IMR-90 (cell line): Measurements from ENCODE around the gene EGF. TPM values are rescaled to one million over a fixed set of nuclear protein-coding genes. Genes with fewer than 3 reads are reported as not detected.

Experiments
- ATAC-seq: fragments of 200-7000 bp; cut with Tn5 transposase; 2 replicates; pipeline ENCODE4 v1.9.1; 2020; ENCODE audit warnings: low read depth, mild to moderate bottlenecking, moderate library complexity
- BruUV-seq: library from RNA; stranded (reverse); fragments of 400-500 nt; replicated peaks from 2 replicates; lab custom pipeline; 2021; lab: Mats Ljungman, UMichigan
- CTCF ChIA-PET: fragments of 300-600 bp; formaldehyde crosslinking; extraction: SDS; loops from one replicate; lab custom pipeline; 2021; ENCODE audit warnings: antibody characterized with exemption; lab: Yijun Ruan, JAX
- POLR2A ChIA-PET: fragments of 300-600 bp; sonication (Branson Sonifier 250); formaldehyde crosslinking; loops from one replicate; lab custom pipeline; 2022; ENCODE audit warnings: antibody characterized with exemption; ENCODE audit not compliant: unreplicated experiment; lab: Charles Lee
- DNase-seq: peaks from one replicate; pipeline ENCODE4 v3.0.0; 2013
- H2AFZ ChIP-seq: replicated peaks from 2 replicates; pipeline ENCODE3; 2013; ENCODE audit warnings: low read length, mild to moderate bottlenecking; ENCODE audit not compliant: poor library complexity
- H2AK5ac ChIP-seq: 2 replicates; pipeline ENCODE4 v1.6.1; 2013; ENCODE audit warnings: low read depth, low read length, inconsistent platforms
- H2AK9ac ChIP-seq: replicated peaks from 2 replicates; pipeline ENCODE3; 2013; ENCODE audit warnings: mild to moderate bottlenecking, low read depth, low read length, moderate library complexity; ENCODE audit not compliant: poor library complexity
- H2BK120ac ChIP-seq: 2 replicates; pipeline ENCODE4 v1.6.1; 2013; ENCODE audit warnings: low read depth, low read length, inconsistent platforms
- H2BK15ac ChIP-seq: 3 replicates; pipeline ENCODE4 v1.6.1; 2013; ENCODE audit warnings: low read depth, low read length, inconsistent platforms
- H2BK20ac ChIP-seq: 2 replicates; pipeline ENCODE4 v1.6.1; 2013; ENCODE audit warnings: low read depth, mild to moderate bottlenecking, inconsistent platforms, low read length, moderate library complexity
- H2BK5ac ChIP-seq: 2 replicates; pipeline ENCODE4 v1.6.1; 2013; ENCODE audit warnings: mild to moderate bottlenecking, low read depth, low read length, inconsistent platforms; ENCODE audit not compliant: poor library complexity, severe bottlenecking
- H3K14ac ChIP-seq: replicated peaks from 2 replicates; pipeline ENCODE4 v1.6.1; 2013; ENCODE audit warnings: low read depth, low read length, inconsistent platforms
- H3K18ac ChIP-seq: 2 replicates; pipeline ENCODE4 v1.6.1; 2013; ENCODE audit warnings: low read depth, low read length, control low read depth
- H3K23ac ChIP-seq: 2 replicates; pipeline ENCODE4 v1.6.1; 2013; ENCODE audit warnings: low read depth, low read length, inconsistent platforms
- H3K27ac ChIP-seq: 2 replicates; pipeline ENCODE4 v1.5.1; 2013; ENCODE audit warnings: mild to moderate bottlenecking, control low read depth, low read length; ENCODE audit not compliant: insufficient read depth
- H3K27me3 ChIP-seq: 2 replicates; pipeline ENCODE4 v1.6.1; 2013; ENCODE audit warnings: low read length; ENCODE audit not compliant: control insufficient read depth, insufficient read depth
- H3K36me3 ChIP-seq: 2 replicates; pipeline ENCODE4 v1.6.1; 2013; ENCODE audit warnings: low read length, mixed read lengths; ENCODE audit not compliant: control insufficient read depth, insufficient read depth
- H3K4ac ChIP-seq: 2 replicates; pipeline ENCODE4 v1.6.1; 2013; ENCODE audit warnings: low read depth, low read length, inconsistent platforms
- H3K4me1 ChIP-seq: 2 replicates; pipeline ENCODE4 v1.6.1; 2013; ENCODE audit warnings: low read length, mixed read lengths; ENCODE audit not compliant: control insufficient read depth, insufficient read depth
- H3K4me2 ChIP-seq: 2 replicates; pipeline ENCODE4 v1.6.1; 2013; ENCODE audit warnings: low read depth, mild to moderate bottlenecking, control low read depth, low read length, moderate library complexity
- H3K4me3 ChIP-seq: 2 replicates; pipeline ENCODE4 v1.5.1; 2013; ENCODE audit warnings: low read depth, mild to moderate bottlenecking, control low read depth, low read length, moderate library complexity; ENCODE audit not compliant: insufficient read depth
- H3K56ac ChIP-seq: 2 replicates; pipeline ENCODE4 v1.6.1; 2013; ENCODE audit warnings: low read length, inconsistent platforms; ENCODE audit not compliant: insufficient read depth; ENCODE audit errors: extremely low read depth
- H3K79me1 ChIP-seq, 2 experiments: 2 replicates each; pipeline ENCODE4 v1.6.1; 2013; ENCODE audit warnings: low read length in 2 of 2, inconsistent platforms in 1 of 2, low read depth in 1 of 2
- H3K9ac ChIP-seq: 2 replicates; pipeline ENCODE4 v1.6.1; 2013; ENCODE audit warnings: low read depth, low read length, control low read depth
- H3K9me1 ChIP-seq: 2 replicates; pipeline ENCODE4 v1.6.1; 2013; ENCODE audit warnings: low read length, inconsistent platforms; ENCODE audit not compliant: insufficient read depth
- H3K9me3 ChIP-seq: 2 replicates; pipeline ENCODE4 v1.6.1; 2013; ENCODE audit warnings: low read length; ENCODE audit not compliant: control insufficient read depth, insufficient read depth
- H4K20me1 ChIP-seq: 2 replicates; pipeline ENCODE4 v1.6.1; 2013; ENCODE audit warnings: low read length, inconsistent platforms; ENCODE audit not compliant: insufficient read depth
- H4K5ac ChIP-seq: 2 replicates; pipeline ENCODE4 v1.6.1; 2013; ENCODE audit warnings: mild to moderate bottlenecking, low read depth, low read length, control low read depth
- H4K8ac ChIP-seq, 2 experiments: 2 replicates each; pipeline ENCODE4 v1.6.1; 2013; ENCODE audit warnings: low read depth in 2 of 2, low read length in 2 of 2, control low read depth in 1 of 2, inconsistent platforms in 1 of 2
- H4K91ac ChIP-seq: 2 replicates; pipeline ENCODE4 v1.6.1; 2013; ENCODE audit warnings: low read depth, low read length, inconsistent platforms; ENCODE audit not compliant: insufficient read depth
- BHLHE40 ChIP-seq: fragments of 150-350 bp; IDR thresholded peaks from 2 replicates; pipeline ENCODE4 v1.6.1; 2016; ENCODE audit warnings: mild to moderate bottlenecking, low read depth, low read length
- CHD1 ChIP-seq: IDR thresholded peaks from 2 replicates; pipeline ENCODE4 v1.6.1; 2012; ENCODE audit warnings: low read depth, low read length, improper control_type of control experiment
- MAZ ChIP-seq: IDR thresholded peaks from 2 replicates; pipeline ENCODE4 v1.6.1; 2012; ENCODE audit warnings: low read depth, mild to moderate bottlenecking, low read length, improper control_type of control experiment, moderate library complexity, borderline replicate concordance
- POLR2A ChIP-seq: IDR thresholded peaks from 2 replicates; pipeline ENCODE4 v1.6.1; 2012; ENCODE audit warnings: mild to moderate bottlenecking, low read depth, low read length
- RCOR1 ChIP-seq: IDR thresholded peaks from 2 replicates; pipeline ENCODE4 v1.6.1; 2012; ENCODE audit warnings: mild to moderate bottlenecking, low read length, improper control_type of control experiment; ENCODE audit not compliant: insufficient replicate concordance
- WGBS, 2 experiments: methylation state at CpG; one replicate each; pipeline versions ENCODE4 v1.1.5 to v1.1.7; 2013; ENCODE audit warnings: missing lambda C conversion rate in 2 of 2; ENCODE audit not compliant: insufficient read length in 1 of 2; ENCODE audit errors: extremely low coverage in 2 of 2; 5-methylcytosine and 5-hydroxymethylcytosine counted together
- dilution Hi-C: fragments of 300-500 bp; cut with HindIII; formaldehyde crosslinking; loops from one replicate; pipeline ENCODE4 v1.14.3; 2018; ENCODE audit warnings: low sequenced_read_pairs; ENCODE audit not compliant: unreplicated experiment
- in situ Hi-C: fragments of 300-500 bp; cut with MboI; formaldehyde crosslinking; loops from 3 replicates; pipeline ENCODE4 v1.14.3; 2019; ENCODE audit warnings: low sequenced_read_pairs, inconsistent platforms, mixed read lengths
- intact Hi-C: fragments of 100-400 bp; cut with micrococcal nuclease; formaldehyde crosslinking; loops from 2 replicates; pipeline ENCODE4 v1.10.0; 2022
- polyA plus RNA-seq, 3 experiments: library from polyadenylated mRNA; depleted of rRNA; stranded (reverse); fragments of >200 nt; gene quantifications; 2 replicates each; pipeline ENCODE4 v1.2.3, GENCODE V29; 2012; ENCODE audit warnings: low replicate concordance in 1 of 3
- total RNA-seq: library from RNA; depleted of rRNA; stranded (reverse); fragments of >200 nt; gene quantifications from 2 replicates; pipeline ENCODE4 v1.2.3, GENCODE V29; 2012

EGF gene
- total and polyA plus RNA-seq, 2 of the 4 experiments (the other 2 are of a cell fraction) = 1.7 to 2.2 TPM

DNA sequence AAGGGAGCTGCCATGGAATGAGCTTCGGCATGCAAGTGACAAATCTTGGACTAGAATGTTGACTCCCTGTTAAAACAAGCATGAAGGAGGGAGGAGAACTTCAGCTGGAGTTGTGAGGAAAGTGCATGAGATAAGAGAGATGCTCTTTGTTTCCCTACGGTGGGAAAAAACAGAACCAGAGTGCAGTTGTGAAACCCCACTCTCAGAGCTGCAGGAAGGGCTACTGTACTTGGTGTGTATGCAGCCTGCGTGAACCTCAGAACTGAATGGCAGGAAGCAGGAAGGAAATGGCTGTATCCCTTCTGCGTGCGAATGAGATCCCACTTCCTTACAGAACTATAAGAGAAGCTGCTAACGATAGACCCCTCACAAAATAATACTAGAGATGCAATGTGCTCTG lies 57.2 kb downstream of the EGF start:
- Histone ChIP-seq H3K27me3 (no peaks in the 10 kb centered on the region; the same call in 1 of the 2 replicates), H4K91ac (no peak overlapping the region), H3K27ac (no peak overlapping the region), H3K23ac (no peak overlapping the region), H3K9me3 (no peaks in the 10 kb centered on the region), H4K20me1 (no peaks in the 10 kb centered on the region), H3K4ac (no peak overlapping the region), H3K4me2 (no peak overlapping the region), H3K56ac (no peak overlapping the region), H3K14ac (no peak overlapping the region), H4K8ac (no peak overlapping the region), H2AK5ac (no peak overlapping the region), H2BK5ac (no peak overlapping the region), H3K9me1 (no peaks in the 10 kb centered on the region), H3K18ac (no peak overlapping the region), H2BK15ac (no peak overlapping the region), H3K4me1 (no peaks in the 10 kb centered on the region), H3K36me3 (no peaks in the 10 kb centered on the region), H4K5ac (no peak overlapping the region), H2BK20ac (no peak overlapping the region), H3K79me1 (no peaks in the 10 kb centered on the region), H2BK120ac (no peak overlapping the region), H2AFZ (no peak overlapping the region), H3K4me3 (no peak overlapping the region), H2AK9ac (no peak overlapping the region), H3K9ac (no peak overlapping the region)
- intact Hi-C loops (no loop called here), dilution Hi-C loops (no loop called here), in situ Hi-C loops (loop anchor here (5.0 kb wide), 1 partner anchor 543 kb away; no protein-coding TSS in a partner anchor)
- no TSS peak for BruUV-seq
- TF ChIP-seq RCOR1 = no peak
- TF ChIP-seq BHLHE40 = no peak
- no peak for TF ChIP-seq POLR2A
- no peak for TF ChIP-seq MAZ
- TF ChIP-seq CHD1 = no peak
- ATAC-seq (no peak), DNase-seq (no peak)
- WGBS, 2 experiments = 60% methylated on average over 1 of the region's 6 CpGs; no CpG with 5 or more reads in 1 of the 2 experiments
- ChIA-PET CTCF (interaction anchor here (0.7 kb wide), 2 partner anchors 8 to 565 kb away, joined by 3 to 4 read pairs; no protein-coding TSS in a partner anchor), POLR2A (no interaction called here)
